AG04449 (cell line): ENCODE data around the gene ASTN2.

Experiments used
- CTCF ChIA-PET: fragments of 350-600 bp; formaldehyde crosslinking; extraction: SDS; loops from one replicate; lab custom pipeline; 2021; ENCODE audit warnings: antibody characterized with exemption; lab: Yijun Ruan, JAX
- POLR2A ChIA-PET: fragments of 400-600, 350-600 bp; formaldehyde crosslinking; extraction: SDS; loops from one replicate; lab custom pipeline; 2020; ENCODE audit warnings: antibody characterized with exemption, inconsistent platforms; lab: Yijun Ruan, JAX
- DNase-seq: peaks from one replicate; pipeline ENCODE4 v3.0.0-alpha.2; 2010; ENCODE audit warnings: low read depth, low spot score
- H3K4me3 ChIP-seq: 2 replicates; pipeline ENCODE4 v1.5.1; 2011; ENCODE audit warnings: low read depth, mild to moderate bottlenecking, control low read depth, low read length
- TF ChIP-seq, protein P1 (sequence below): IDR thresholded peaks from one replicate; pipeline ENCODE4 v1.5.1; 2011; ENCODE audit warnings: mild to moderate bottlenecking, moderate library complexity, low read length, control low read depth, inconsistent platforms; ENCODE audit not compliant: insufficient read depth; ENCODE audit errors: missing control alignments

The ASTN2 gene

DNA sequence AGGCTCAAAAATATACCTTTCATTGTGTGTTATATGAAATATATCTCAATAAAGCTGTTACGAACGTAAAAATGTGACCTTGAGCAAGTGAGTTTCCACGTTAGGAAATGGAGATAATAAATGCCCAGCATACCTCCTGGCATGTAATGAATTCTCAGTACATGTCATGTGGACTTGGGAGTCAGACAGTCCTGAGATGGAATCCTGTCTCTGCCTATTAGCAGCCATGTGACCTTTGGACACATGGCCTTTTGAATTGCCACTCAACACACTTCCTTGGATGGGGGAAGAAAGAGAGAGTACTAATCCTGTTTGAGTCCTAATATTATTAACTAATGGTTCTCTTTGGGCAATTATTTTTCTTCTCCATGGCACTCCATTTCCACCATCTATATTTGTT, 702.1 kb downstream of the ASTN2 start:
- no peak for DNase-seq
- POLR2A ChIA-PET: no interaction called here
- CTCF ChIA-PET: no interaction called here
- TF ChIP-seq, protein P1, sequence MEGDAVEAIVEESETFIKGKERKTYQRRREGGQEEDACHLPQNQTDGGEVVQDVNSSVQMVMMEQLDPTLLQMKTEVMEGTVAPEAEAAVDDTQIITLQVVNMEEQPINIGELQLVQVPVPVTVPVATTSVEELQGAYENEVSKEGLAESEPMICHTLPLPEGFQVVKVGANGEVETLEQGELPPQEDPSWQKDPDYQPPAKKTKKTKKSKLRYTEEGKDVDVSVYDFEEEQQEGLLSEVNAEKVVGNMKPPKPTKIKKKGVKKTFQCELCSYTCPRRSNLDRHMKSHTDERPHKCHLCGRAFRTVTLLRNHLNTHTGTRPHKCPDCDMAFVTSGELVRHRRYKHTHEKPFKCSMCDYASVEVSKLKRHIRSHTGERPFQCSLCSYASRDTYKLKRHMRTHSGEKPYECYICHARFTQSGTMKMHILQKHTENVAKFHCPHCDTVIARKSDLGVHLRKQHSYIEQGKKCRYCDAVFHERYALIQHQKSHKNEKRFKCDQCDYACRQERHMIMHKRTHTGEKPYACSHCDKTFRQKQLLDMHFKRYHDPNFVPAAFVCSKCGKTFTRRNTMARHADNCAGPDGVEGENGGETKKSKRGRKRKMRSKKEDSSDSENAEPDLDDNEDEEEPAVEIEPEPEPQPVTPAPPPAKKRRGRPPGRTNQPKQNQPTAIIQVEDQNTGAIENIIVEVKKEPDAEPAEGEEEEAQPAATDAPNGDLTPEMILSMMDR: no peak
- no peak overlapping the region for H3K4me3 ChIP-seq

DNA sequence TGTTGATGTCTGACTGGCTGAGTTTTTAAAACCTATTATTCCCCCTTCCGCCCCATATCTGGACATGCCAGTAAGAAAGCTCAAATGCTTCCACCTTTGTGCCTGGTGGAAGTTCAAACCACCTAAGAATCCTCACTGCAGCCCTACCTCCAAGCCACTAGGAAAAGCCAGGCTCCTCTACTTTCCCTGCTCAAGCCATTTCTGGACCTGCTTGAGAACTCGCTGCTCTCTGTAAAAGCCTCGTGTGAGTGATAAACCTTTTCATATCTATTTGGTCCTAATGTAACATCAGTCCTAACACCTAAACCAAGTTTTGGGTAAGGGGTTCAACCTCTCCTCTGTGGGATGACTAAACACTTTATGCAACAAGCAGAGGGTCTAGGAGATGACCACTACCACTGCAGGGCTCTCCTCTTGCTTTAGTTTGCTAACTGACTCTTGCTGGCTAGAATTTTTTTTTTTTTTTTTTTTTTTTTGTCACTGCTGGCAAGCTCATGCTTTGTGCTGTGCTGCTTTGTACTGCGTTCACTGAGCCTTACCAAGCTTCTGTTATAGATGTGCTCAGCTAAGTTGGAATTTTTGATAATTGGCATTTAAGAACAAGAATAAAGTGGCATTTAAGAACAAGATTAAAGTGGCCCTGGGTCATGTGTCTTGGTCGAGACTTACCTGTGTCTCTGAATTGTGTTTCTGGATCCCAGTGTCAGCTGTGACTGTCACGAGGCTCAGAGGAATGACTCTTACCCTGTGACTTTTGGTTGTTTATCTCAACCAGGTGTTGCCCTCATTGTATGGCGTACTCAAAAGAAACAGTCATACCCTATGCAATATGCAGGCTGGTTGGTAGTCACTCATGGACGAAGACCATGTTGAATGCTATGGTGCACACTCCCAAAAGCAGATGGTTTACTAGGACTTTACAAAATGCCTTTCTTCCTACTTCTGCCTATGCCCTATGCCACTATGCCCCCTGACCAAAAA, 708.3 kb downstream of the ASTN2 start:
- ChIA-PET CTCF (no interaction called here), POLR2A (no interaction called here)
- TF ChIP-seq, protein P1: no peak
- no peak for DNase-seq
- no peak overlapping the region for H3K4me3 ChIP-seq

DNA sequence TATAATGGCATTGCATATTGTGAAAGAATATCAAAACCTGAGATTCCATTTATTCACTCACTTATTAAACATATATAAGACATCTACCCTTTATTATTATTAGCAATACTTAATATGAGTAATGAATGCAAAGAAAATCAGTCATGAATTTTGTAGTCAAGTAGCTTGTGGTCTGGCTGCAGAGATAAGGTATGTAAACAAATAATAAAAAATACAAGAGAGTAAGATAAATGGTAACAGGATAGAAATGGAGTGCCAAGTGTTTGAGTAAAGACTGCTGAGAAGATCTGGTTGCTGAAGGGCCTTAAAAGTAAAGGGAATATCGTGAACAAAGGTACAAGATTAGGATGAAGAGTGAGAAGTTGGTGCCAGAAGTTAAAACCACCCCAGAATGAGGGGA, 709.3 kb downstream of the ASTN2 start:
- DNase-seq: no peak
- H3K4me3 ChIP-seq: no peak overlapping the region
- TF ChIP-seq, protein P1: no peak
- ChIA-PET CTCF (no interaction called here), POLR2A (no interaction called here)

DNA sequence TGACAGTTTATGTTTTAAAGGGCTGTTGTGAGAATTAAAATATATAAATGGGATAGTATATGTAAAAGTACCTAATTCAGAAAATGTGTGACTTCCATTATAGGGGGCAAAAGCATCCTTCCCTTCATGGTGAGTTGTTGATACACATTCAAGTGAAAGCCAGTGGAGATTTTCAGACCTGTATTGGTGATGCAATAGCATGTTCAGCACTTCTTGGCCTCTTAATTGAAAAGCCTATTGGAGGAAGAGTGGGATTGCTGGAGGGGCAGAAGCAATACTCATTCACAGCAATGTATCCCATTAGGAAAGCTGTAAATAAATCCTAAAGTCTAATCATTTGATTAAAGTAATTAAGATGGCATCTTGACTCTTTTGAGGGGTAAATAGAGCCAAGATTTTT, 710.4 kb downstream of the ASTN2 start:
- POLR2A ChIA-PET: no interaction called here
- no peak overlapping the region for H3K4me3 ChIP-seq
- DNase-seq: no peak
- TF ChIP-seq, protein P1: no peak
- CTCF ChIA-PET: no interaction called here

DNA sequence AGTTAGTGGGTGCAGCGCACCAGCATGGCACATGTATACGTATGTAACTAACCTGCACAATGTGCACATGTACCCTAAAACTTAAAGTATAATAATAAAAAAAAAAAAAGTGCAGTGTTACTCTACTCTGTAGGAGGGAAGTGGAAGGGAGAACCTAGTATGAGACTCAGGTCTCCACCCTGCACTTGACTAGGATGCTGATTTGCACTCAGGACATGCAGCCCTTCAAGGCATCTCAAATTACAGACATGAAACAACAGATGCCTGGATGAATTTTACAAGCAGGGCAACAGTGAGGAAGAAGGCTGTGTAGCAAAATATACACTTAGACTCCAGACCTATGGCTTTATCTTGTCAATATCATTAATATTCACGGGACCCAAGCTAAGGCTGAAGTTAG, 711.2 kb downstream of the ASTN2 start:
- CTCF ChIA-PET: no interaction called here

DNA sequence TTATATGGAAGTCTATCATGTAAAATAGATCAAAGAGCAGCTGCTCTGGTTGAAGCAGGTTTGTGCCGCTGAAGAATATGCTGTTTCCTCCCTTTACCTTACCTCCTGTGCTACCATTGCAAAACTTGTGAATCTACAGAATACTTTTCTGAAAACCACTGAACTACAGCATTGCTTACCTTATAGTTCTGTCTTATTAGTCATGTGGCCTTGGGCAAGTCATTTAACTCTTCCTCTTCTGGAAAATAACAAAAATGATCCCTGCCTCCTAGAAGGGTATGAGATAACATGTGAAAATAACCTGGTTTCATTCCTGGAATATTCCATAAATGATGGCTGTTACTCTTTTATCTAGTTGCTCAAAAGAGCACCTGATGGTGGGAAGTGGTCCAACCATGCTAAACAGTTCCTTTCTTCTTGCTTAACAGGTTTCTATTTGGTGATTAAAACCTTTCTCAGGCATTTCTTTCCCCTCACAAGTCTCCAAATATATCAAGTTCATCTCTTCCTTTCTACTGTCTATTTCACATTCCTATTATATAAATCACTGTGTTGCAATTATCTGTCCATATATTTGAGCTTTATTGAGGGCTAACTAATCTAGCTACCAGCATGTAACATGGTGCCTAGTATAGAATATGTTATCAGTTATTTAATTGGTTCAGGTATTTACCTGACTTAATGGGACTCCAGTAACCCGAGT, 712.8 kb downstream of the ASTN2 start:
- H3K4me3 ChIP-seq: no peak overlapping the region
- TF ChIP-seq, protein P1: no peak
- CTCF ChIA-PET: no interaction called here
- DNase-seq: no peak
- POLR2A ChIA-PET: no interaction called here

More for the DNA sequence above, 711.2 kb downstream of the ASTN2 start:
- POLR2A ChIA-PET: no interaction called here
- TF ChIP-seq, protein P1: no peak
- no peak overlapping the region for H3K4me3 ChIP-seq
- DNase-seq: no peak
